ENCODE data around the gene NCKAP5.

Gene NCKAP5

DNA sequence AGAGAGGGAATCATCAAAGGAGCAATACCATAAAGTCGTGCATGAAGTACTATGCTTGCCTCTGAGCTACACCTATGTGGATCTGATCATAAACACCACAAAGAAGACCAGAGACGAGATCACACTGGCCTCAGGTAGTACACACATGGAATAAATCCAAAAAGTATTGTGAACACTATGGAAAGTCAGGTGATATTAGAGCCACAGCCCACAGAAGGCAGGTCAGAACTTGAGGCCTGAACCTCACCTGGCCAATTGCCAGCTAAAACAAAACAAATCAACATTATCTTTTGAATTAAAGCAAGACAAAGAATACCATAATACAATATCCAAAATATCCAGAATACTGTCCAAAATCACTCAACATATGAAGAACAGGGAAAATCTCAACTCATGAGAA, 371.1 kb downstream of the NCKAP5 start:
- no peak for ATAC-seq
- Mint-ChIP-seq H3K27me3 (no peaks in the 10 kb centered on the region), H3K27ac (no peak overlapping the region), H3K4me3 (no peak overlapping the region), H3K9me3 (peaks cover 6 to 15% of the 10 kb centered on the region in 2 donors), H3K4me1 (no peaks in the 10 kb centered on the region)
- DNase-seq: no peak

GRCh38 chr2:133194777-133195335, 373.4 kb downstream of the NCKAP5 start:
- ATAC-seq: no peak
- no peak overlapping the region for H3K4me3 Mint-ChIP-seq

DNA sequence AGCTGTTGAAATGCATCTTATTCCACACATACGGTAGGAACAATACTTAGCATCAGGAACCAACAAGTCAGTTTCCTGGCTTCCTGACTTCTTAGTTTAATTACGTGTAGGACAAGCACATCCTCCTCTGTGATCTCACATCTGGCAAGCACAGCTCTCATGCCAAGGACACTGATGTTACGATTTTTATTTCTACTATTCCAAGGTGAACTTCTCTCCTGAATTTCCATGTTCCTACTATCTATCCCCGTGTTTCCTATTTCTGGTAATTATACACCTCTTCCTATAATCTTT, 374.0 kb downstream of the NCKAP5 start:
- Mint-ChIP-seq H3K4me3 (no peak overlapping the region), H3K27me3 (no peaks in the 10 kb centered on the region), H3K4me1 (no peaks in the 10 kb centered on the region), H3K9me3 (peaks cover 6% of the 10 kb centered on the region in 2 donors), H3K27ac (no peak overlapping the region)
- ATAC-seq (no peak), DNase-seq (no peak)

More at GRCh38 chr2:133194777-133195335, 373.4 kb downstream of the NCKAP5 start:
- no peak for DNase-seq
- no peaks in the 10 kb centered on the region for H3K27me3 Mint-ChIP-seq
- H3K4me1 Mint-ChIP-seq: no peaks in the 10 kb centered on the region
- H3K9me3 Mint-ChIP-seq: peaks cover 6% of the 10 kb centered on the region in 2 donors
- H3K27ac Mint-ChIP-seq: no peak overlapping the region

DNA sequence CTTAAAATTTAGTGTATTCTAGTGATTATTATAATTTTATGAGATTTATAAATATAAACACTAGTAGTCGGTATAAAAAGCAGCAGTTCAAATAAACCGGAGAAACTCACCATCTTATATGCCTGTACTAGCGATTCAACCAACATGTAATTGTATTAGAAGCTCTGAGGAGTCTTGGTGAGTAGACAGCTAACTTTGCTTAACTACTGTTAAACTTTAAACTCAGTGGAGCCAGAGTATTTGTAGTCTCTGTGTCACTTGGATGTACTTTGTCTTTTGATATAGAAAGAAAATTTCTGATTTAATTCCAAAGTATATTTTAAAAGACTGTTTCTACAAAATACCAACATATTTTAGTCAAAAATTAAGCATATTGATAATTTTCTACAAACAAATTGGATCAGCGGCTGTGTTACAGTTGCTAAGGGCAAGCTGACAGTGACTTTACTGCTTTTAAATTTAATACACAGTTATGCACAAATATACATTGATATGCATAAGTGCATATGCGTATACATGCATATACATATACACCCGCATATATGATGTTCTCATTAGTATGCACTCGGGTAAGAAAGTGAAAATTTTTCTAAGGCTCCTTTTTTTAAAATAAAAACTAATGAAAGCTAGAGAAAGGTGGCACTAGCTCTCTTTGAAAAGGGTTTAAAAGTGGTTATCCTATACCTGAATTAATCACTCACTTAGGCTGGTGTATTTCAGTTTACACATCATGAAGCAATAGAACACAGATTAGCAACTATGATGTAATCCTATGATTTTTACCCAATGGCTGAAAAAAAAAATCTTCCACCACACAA, 374.5 kb downstream of the NCKAP5 start:
- Mint-ChIP-seq H3K27me3 (no peaks in the 10 kb centered on the region), H3K4me1 (no peaks in the 10 kb centered on the region), H3K9me3 (peaks cover 6 to 10% of the 10 kb centered on the region in 2 donors), H3K4me3 (no peak overlapping the region), H3K27ac (no peak overlapping the region)
- DNase-seq (no peak), ATAC-seq (no peak)

DNA sequence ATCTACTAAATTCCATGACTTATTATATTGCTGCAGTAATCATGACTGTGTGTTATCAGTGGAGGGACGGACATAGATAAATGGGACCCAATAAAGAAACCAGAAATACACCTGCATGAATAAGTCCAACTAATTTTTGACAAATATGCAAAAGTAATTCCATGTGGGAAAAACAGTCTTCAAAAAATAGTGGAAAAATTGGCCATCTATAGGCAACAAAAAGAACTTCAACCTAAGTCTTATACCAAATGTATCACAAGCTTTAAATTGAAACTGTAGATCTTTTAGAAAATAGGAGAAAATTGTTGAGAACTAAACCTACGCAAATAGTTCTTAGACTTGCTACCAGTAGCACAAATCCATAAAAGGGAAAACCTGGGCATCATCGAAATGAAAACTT, 376.2 kb downstream of the NCKAP5 start:
- H3K4me1 Mint-ChIP-seq: no peaks in the 10 kb centered on the region

GRCh38 chr2:133177196-133177595, 391.1 kb downstream of the NCKAP5 start:
- H3K27me3 Mint-ChIP-seq: no peaks in the 10 kb centered on the region
- no peak overlapping the region for H3K4me3 Mint-ChIP-seq
- DNase-seq: no peak
- no peaks in the 10 kb centered on the region for H3K9me3 Mint-ChIP-seq
- no peak for ATAC-seq
- H3K4me1 Mint-ChIP-seq: no peaks in the 10 kb centered on the region
- H3K27ac Mint-ChIP-seq: no peak overlapping the region

More for the DNA sequence above, 376.2 kb downstream of the NCKAP5 start:
- ATAC-seq (no peak), DNase-seq (no peak)
- H3K27me3 Mint-ChIP-seq: peaks cover 5% of the 10 kb centered on the region
- H3K27ac Mint-ChIP-seq: no peak overlapping the region
- no peak overlapping the region for H3K4me3 Mint-ChIP-seq
- H3K9me3 Mint-ChIP-seq: peaks cover 6 to 19% of the 10 kb centered on the region in 2 donors

DNA sequence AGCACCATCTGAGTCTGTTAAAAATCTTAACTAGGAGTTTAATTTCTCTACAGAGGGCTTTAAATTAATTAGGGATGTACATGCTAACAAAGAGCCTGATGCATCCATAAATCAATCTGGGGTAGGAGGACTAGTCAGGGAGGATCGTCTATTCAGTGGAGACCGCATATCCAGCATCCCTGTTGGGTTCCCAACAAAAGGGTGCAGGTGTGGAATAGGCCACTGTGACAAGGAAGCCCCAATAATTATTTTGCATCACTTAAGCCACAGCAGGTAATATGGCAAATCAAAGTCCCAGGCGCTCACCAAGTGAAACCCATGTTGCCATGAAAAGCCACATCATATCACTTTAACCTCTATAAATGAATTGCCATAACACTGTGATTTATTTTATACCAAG, 392.3 kb downstream of the NCKAP5 start:
- Mint-ChIP-seq H3K27me3 (no peaks in the 10 kb centered on the region), H3K27ac (no peak overlapping the region)
- no peak for ATAC-seq

GRCh38 chr2:133173224-133173623, 395.0 kb downstream of the NCKAP5 start:
- Mint-ChIP-seq H3K27ac (no peak overlapping the region), H3K27me3 (no peaks in the 10 kb centered on the region), H3K9me3 (no peaks in the 10 kb centered on the region), H3K4me1 (no peaks in the 10 kb centered on the region), H3K4me3 (no peak overlapping the region)
- ATAC-seq (no peak), DNase-seq (no peak)

More for the DNA sequence above, 392.3 kb downstream of the NCKAP5 start:
- no peaks in the 10 kb centered on the region for H3K4me1 Mint-ChIP-seq
- DNase-seq: no peak
- H3K4me3 Mint-ChIP-seq: no peak overlapping the region
- H3K9me3 Mint-ChIP-seq: no peaks in the 10 kb centered on the region

DNA sequence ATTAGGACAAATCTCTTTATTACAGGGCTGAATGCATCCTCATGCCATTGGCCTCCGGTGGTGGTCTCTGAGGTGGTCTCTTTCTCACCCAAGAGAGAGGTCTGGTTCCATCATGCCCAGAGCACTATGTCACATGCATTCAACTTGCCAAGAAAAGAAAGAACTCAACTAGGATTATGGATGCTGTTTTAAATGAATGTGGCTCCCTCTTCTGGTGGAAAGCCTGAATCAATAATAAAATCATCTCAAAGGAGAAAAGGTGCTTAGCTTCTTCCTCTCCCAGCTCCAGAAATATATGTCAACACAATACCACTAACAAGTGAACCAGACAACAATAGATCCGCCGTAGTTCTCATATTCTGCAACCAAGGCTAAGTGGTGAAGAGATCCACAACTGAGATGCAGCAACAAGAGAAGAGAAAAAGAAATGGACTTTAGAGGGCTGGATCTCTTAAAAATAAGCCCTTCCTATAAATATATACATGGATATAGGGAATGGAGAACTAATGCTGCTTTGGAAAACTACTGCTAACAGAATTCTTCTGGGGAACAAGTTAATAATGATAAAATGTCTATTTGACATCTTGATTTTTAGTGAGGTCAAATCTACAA, 396.8 kb downstream of the NCKAP5 start:
- Mint-ChIP-seq H3K9me3 (no peaks in the 10 kb centered on the region), H3K4me3 (no peak overlapping the region), H3K27me3 (no peaks in the 10 kb centered on the region), H3K27ac (no peak overlapping the region), H3K4me1 (no peaks in the 10 kb centered on the region)
- DNase-seq: no peak
- ATAC-seq: no peak

DNA sequence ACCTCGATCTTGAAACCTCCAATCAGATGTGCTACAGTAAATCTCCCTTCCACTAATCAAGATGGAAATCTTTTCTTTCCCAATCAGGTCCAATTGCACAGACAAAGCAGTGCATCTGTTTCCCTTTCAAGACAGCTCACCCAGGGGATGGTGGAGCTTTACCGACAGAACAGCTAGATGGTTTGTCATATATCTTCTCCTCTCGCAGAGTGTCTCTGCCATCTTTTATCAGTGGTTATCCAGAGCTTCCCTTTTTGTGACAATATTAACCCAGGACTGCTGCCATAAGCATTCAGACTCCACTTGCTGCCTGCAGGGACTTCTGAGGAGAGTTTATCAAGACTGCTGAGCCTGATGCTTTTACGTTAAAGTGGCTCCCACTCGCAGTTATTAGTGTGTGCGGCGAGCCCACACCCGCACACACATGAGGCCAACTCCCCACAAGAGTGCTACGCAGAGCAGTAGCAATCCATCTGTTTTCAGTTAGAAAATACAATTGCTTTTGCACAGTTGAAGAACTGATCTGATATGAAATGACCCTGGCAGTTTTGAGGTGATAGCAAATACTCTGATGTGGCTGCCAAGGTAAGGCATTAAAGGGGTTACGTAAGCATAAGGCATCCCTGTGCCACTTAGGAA, 398.9 kb downstream of the NCKAP5 start:
- ATAC-seq: no peak
- Mint-ChIP-seq H3K4me1 (no peaks in the 10 kb centered on the region), H3K9me3 (no peaks in the 10 kb centered on the region), H3K27ac (no peak overlapping the region), H3K4me3 (no peak overlapping the region), H3K27me3 (no peaks in the 10 kb centered on the region)
- DNase-seq: no peak

- DNase-seq (no peak), ATAC-seq (no peak)
- H3K9me3 Mint-ChIP-seq: no peaks in the 10 kb centered on the region
- H3K4me3 Mint-ChIP-seq: no peak overlapping the region
- H3K27ac Mint-ChIP-seq: no peak overlapping the region
- no peaks in the 10 kb centered on the region for H3K27me3 Mint-ChIP-seq
- H3K4me1 Mint-ChIP-seq: no peaks in the 10 kb centered on the region
These were observed 400.3 kb downstream of the NCKAP5 start for GRCh38 chr2:133167990-133168389.

GRCh38 chr2:133167223-133167622, 401.0 kb downstream of the NCKAP5 start:
- no peaks in the 10 kb centered on the region for H3K9me3 Mint-ChIP-seq
- ATAC-seq: no peak
- H3K27me3 Mint-ChIP-seq: no peaks in the 10 kb centered on the region
- no peak for DNase-seq
- H3K4me1 Mint-ChIP-seq: no peaks in the 10 kb centered on the region
- no peak overlapping the region for H3K4me3 Mint-ChIP-seq
- no peak overlapping the region for H3K27ac Mint-ChIP-seq

- ATAC-seq (no peak), DNase-seq (no peak)
- Mint-ChIP-seq H3K27ac (no peak overlapping the region), H3K27me3 (no peaks in the 10 kb centered on the region), H3K9me3 (no peaks in the 10 kb centered on the region), H3K4me1 (no peaks in the 10 kb centered on the region), H3K4me3 (no peak overlapping the region)
These were observed 402.2 kb downstream of the NCKAP5 start for GRCh38 chr2:133166031-133166430.

GRCh38 chr2:133163111-133163510, 405.2 kb downstream of the NCKAP5 start:
- no peak for DNase-seq
- Mint-ChIP-seq H3K4me1 (no peaks in the 10 kb centered on the region), H3K27ac (no peak overlapping the region), H3K4me3 (no peak overlapping the region), H3K9me3 (no peaks in the 10 kb centered on the region), H3K27me3 (no peaks in the 10 kb centered on the region)
- ATAC-seq: no peak

- no peak for DNase-seq
- no peak overlapping the region for H3K27ac Mint-ChIP-seq
- peaks cover 0 to 12% of the 10 kb centered on the region in 2 donors for H3K9me3 Mint-ChIP-seq
- no peak overlapping the region for H3K4me3 Mint-ChIP-seq
- no peaks in the 10 kb centered on the region for H3K27me3 Mint-ChIP-seq
- no peaks in the 10 kb centered on the region for H3K4me1 Mint-ChIP-seq
- ATAC-seq: no peak
These were observed 409.8 kb downstream of the NCKAP5 start for GRCh38 chr2:133158442-133158841.

DNA sequence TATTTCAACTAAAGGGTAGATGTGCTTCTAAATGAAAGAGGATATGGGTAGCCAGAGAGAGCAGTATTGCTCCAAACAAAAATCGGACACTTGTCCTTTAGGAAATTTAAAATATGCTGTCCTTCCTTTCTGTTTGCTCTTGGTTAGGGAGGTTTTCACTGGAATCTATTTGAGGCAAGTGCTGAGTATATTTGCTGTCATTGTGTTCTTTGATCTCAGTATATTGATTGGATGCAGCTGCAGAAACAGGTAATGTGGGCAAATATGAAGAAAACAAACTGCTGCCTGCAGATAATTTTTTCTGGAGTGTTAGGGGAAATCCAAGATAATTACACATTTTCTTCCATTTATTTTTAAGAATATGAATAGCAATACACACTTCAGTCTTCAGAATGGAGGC, 410.2 kb downstream of the NCKAP5 start:
- no peak overlapping the region for H3K4me3 Mint-ChIP-seq
- H3K27ac Mint-ChIP-seq: no peak overlapping the region
- ATAC-seq: no peak
- no peak for DNase-seq
- H3K4me1 Mint-ChIP-seq: no peaks in the 10 kb centered on the region
- peaks cover 0 to 12% of the 10 kb centered on the region in 2 donors for H3K9me3 Mint-ChIP-seq
- H3K27me3 Mint-ChIP-seq: no peaks in the 10 kb centered on the region
